Measurements from ENCODE around the gene PRR36.
"Not testable (repeated sequence)": the region's sequence is repeated elsewhere in the genome, so short reads cannot be mapped to it uniquely, and the experiment has no call there.

PRR36 gene

GRCh38 chr19:7874076-7874896 lies at the start of gene PRR36:
Gene PRR36 (minus strand): TSS chr19:7874390. CDS start chr19:7873689, 701 bp downstream.
- DNase-seq: no peak

- no peak for DNase-seq
These were observed 49.4 kb upstream of the PRR36 start for GRCh38 chr19:7923295-7924191.

- DNase-seq: no peak
These were observed 48.6 kb upstream of the PRR36 start for GRCh38 chr19:7922836-7923195.

GRCh38 chr19:7921967-7922835 lies 48.0 kb upstream of the PRR36 start:
- no peak for DNase-seq

- DNase-seq: no peak
These were observed 47.2 kb upstream of the PRR36 start for GRCh38 chr19:7921302-7921966.

- DNase-seq: peak; percentile 87 to 97
These were observed 46.5 kb upstream of the PRR36 start for GRCh38 chr19:7920519-7921301.

GRCh38 chr19:7919610-7920518 lies 45.7 kb upstream of the PRR36 start, which contains the start of gene SNAPC2:
Gene SNAPC2 (plus strand): TSS chr19:7920338. CDS start chr19:7920367, 29 bp downstream.
- peak; percentile 86 to 90 for DNase-seq

GRCh38 chr19:7918615-7919421 lies 44.6 kb upstream of the PRR36 start:
- no peak for DNase-seq

- DNase-seq: not testable (repeated sequence)
These were observed 43.9 kb upstream of the PRR36 start for GRCh38 chr19:7918062-7918614.

GRCh38 chr19:7917267-7918061 lies 43.3 kb upstream of the PRR36 start:
- peak in 1 of 2 experiments; percentile 34 for DNase-seq

GRCh38 chr19:7916955-7917266 lies 42.7 kb upstream of the PRR36 start:
- DNase-seq: no peak

- DNase-seq: peak in 1 of 2 experiments; percentile 23
These were observed 42.1 kb upstream of the PRR36 start for GRCh38 chr19:7916103-7916954.

- DNase-seq: no peak
These were observed 41.3 kb upstream of the PRR36 start for GRCh38 chr19:7915250-7916102.

- DNase-seq: no peak
These were observed 40.4 kb upstream of the PRR36 start, which contains the start of gene TGFBR3L for GRCh38 chr19:7914598-7915045. Gene TGFBR3L (plus strand): TSS chr19:7914830.

GRCh38 chr19:7914099-7914498 lies 39.9 kb upstream of the PRR36 start:
- DNase-seq: no peak

- DNase-seq: no peak
These were observed 39.5 kb upstream of the PRR36 start for GRCh38 chr19:7913652-7914051.
